WERI-Rb-1 (cell line): ENCODE results near the gene B4GALNT4.

Experiments used
- DNase-seq: peaks from one replicate; pipeline ENCODE4 v3.0.0-alpha.2; 2020
- H3K27ac ChIP-seq: fragments of 250-450 bp; sonication (Bioruptor Pico); 2 replicates; pipeline ENCODE4 v1.5.1; 2020; ENCODE audit warnings: mild to moderate bottlenecking, moderate library complexity
- H3K27me3 ChIP-seq: fragments of 250-450 bp; sonication (Bioruptor Pico); 2 replicates; pipeline ENCODE4 v1.5.1; 2021; ENCODE audit warnings: mild to moderate bottlenecking, low read depth, moderate library complexity; ENCODE audit not compliant: insufficient read depth, severe bottlenecking
- H3K36me3 ChIP-seq: fragments of 250-450 bp; sonication (Bioruptor Pico); 2 replicates; pipeline ENCODE4 v1.5.1; 2020; ENCODE audit warnings: mild to moderate bottlenecking, moderate library complexity
- H3K4me3 ChIP-seq: 2 replicates; pipeline ENCODE4 v1.5.1; 2011; ENCODE audit warnings: low read depth, mild to moderate bottlenecking, control low read depth, low read length
- H3K9me3 ChIP-seq: fragments of 250-450 bp; sonication (Bioruptor Pico); 2 replicates; pipeline ENCODE4 v1.5.1; 2021; ENCODE audit warnings: mild to moderate bottlenecking, moderate library complexity; ENCODE audit not compliant: severe bottlenecking
- CTCF ChIP-seq: IDR thresholded peaks from 2 replicates; pipeline ENCODE4 v1.5.1; 2011; ENCODE audit warnings: low read depth, mild to moderate bottlenecking, control low read depth, inconsistent platforms, low read length

B4GALNT4 gene

GRCh38 chr11:403761-404431 lies 34.6 kb downstream of the B4GALNT4 start:
- no peak overlapping the region for H3K4me3 ChIP-seq
- peaks cover 15% of the 10 kb centered on the region for H3K9me3 ChIP-seq
- no peak overlapping the region for H3K27ac ChIP-seq
- H3K36me3 ChIP-seq: no peaks in the 10 kb centered on the region
- H3K27me3 ChIP-seq: no peaks in the 10 kb centered on the region
- DNase-seq: no peak
- TF ChIP-seq CTCF: no peak

DNA sequence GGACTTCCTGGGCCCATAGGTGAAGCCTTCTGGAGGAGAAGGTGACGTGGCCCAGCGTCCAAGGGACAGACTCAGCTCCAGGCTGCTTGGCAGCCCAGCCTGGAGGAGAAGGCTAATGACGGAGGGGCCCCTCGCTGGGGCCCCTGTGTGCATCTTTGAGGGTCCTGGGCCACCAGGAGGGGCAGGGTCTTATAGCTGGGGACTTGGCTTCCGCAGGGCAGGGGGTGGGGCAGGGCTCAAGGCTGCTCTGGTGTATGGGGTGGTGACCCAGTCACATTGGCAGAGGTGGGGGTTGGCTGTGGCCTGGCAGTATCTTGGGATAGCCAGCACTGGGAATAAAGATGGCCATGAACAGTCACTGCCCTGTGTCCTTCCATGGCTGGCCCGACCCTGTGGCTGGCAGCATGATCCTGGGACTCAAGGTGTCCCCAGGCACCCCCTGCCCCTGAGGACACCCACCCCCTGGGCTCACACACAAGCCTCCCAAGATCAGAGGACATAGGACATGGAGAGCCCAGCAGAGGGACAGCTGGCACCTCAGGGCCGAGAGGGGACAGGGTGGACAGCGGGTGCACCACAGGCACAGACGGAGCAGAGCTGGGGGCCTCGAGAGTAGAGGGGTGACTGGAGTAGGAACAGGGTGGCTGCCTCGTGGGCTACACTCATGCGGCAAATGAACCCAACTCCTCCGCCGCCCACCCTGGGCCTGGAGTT lies 35.4 kb downstream of the B4GALNT4 start:
- Histone ChIP-seq H3K27me3 (no peaks in the 10 kb centered on the region), H3K27ac (no peak overlapping the region), H3K9me3 (peaks cover 12% of the 10 kb centered on the region), H3K36me3 (no peaks in the 10 kb centered on the region), H3K4me3 (no peak overlapping the region)
- DNase-seq: no peak
- no peak for TF ChIP-seq CTCF

DNA sequence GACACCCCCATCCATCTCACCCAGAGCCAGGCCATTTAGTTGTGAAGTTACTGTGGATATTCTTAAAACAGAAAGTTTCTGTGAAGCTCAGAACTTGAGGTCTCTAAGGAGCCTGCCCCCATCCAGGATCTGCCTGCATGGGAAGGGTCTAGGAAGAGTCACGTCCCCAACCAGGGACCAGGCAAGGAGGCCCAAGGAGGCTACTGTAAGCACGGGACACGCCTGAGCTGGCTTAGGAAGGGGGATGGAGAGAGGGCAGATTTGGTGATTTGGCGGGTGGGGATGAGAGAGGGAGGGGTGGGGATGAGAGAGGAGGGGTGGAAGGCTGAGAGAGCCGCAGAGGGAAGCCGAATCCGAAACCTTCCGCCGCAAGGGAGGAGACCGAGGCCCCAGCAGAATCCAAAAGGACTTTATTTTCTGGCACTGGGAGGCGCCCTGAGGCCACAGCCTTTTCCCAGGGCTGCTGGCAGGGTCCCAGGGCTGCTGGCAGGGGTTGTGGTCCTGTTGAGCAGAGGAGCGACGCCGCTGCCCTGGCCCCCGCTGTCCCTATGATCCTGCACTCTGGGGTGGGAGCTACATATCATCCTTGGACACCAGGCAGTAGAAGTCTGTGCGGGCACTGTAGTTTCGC lies 36.1 kb downstream of the B4GALNT4 start:
- H3K27ac ChIP-seq: no peak overlapping the region
- H3K27me3 ChIP-seq: no peaks in the 10 kb centered on the region
- H3K9me3 ChIP-seq: peaks cover 5% of the 10 kb centered on the region
- DNase-seq: no peak
- no peaks in the 10 kb centered on the region for H3K36me3 ChIP-seq
- peak; percentile 35; the same call in 1 of the 2 replicates for TF ChIP-seq CTCF
- no peak overlapping the region for H3K4me3 ChIP-seq

- no peak overlapping the region for H3K4me3 ChIP-seq
- peaks cover 5% of the 10 kb centered on the region for H3K9me3 ChIP-seq
- H3K27ac ChIP-seq: no peak overlapping the region
- no peaks in the 10 kb centered on the region for H3K36me3 ChIP-seq
- no peak for DNase-seq
- TF ChIP-seq CTCF: no peak
- H3K27me3 ChIP-seq: no peaks in the 10 kb centered on the region
These were observed 36.9 kb downstream of the B4GALNT4 start for GRCh38 chr11:405954-406795.

DNA sequence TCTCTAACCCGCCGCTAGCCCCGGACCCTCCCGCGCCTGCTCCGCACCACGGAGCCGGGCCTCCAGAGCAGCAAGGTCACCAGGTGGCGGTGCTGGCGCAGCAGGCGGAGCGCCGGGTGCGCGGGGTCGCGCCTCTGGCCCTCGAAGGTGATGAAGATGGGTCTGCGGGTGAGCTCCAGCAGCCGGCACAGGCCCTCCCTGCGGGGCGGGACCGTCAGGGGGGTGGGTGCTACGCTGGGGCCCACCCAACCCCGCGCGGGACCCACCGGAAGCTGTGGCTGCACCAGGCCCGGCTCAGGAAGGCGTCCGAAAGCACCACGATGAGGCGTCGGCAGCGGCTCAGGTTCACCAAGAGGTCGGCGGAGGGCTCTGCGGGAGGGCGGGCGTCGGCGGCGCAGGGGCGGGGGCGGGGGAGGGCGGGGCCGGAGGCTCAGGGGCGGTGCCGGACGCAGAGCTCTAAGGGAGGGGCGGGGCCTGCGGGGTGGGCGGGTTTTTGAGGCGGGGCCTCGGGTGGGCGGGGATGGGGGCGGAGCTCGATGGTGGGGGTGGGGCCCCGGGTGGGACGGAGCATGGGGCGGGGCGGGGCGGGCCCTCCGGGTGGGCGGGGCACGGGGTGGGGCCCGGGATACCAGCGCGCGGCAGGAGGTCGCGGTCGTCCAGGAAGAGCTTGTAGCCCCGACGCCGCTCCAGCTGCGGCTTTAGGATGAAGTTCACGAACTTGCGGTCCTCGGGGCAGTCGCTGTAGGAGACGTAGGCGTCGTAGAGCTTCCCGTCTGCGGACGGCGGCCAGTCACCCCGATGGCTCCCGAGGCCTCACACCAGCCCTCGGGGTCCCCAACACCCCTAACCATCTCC lies 37.7 kb downstream of the B4GALNT4 start:
- Histone ChIP-seq H3K4me3 (no peak overlapping the region), H3K27ac (no peak overlapping the region), H3K9me3 (peaks cover 5% of the 10 kb centered on the region), H3K36me3 (no peaks in the 10 kb centered on the region), H3K27me3 (no peaks in the 10 kb centered on the region)
- no peak for DNase-seq
- TF ChIP-seq CTCF: no peak
